Testis (tissue), 3 donors: Measurements from ENCODE around the gene ANAPC13. TPM values are rescaled to one million over a fixed set of nuclear protein-coding genes. Genes with fewer than 3 reads are reported as not detected.

Source experiments
- DNase-seq: peaks from one replicate; pipeline ENCODE4 v3.0.0-alpha.2; 2019
- H3K27ac ChIP-seq, 2 donors: fragments of 200-600 bp; sonication (generic); one replicate each; pipeline ENCODE4 v1.5.1; 2019
- H3K27me3 ChIP-seq: fragments of 200-600 bp; sonication (generic); one replicate; pipeline ENCODE4 v1.5.1; 2019
- H3K36me3 ChIP-seq: fragments of 200-600 bp; sonication (generic); one replicate; pipeline ENCODE4 v1.5.1; 2017; ENCODE audit warnings: low read depth; ENCODE audit errors: missing control alignments
- H3K4me1 ChIP-seq: fragments of 200-600 bp; sonication (generic); one replicate; pipeline ENCODE4 v1.5.1; 2019
- H3K4me3 ChIP-seq, 2 donors: fragments of 200-600 bp; sonication (generic); one replicate each; pipeline ENCODE4 v1.5.1; 2017 to 2019
- H3K9me3 ChIP-seq: fragments of 200-600 bp; sonication (generic); one replicate; pipeline ENCODE4 v1.5.1; 2017
- CTCF ChIP-seq, 3 experiments: fragments of 450-650 bp in 2 of 3; fragments of 200-600 bp in 1 of 3; sonication (generic) in 1 of 3; IDR thresholded peaks; one replicate each; pipeline ENCODE4 v1.5.1; 2016 to 2019; ENCODE audit warnings: antibody characterized with exemption in 3 of 3, mild to moderate bottlenecking in 2 of 3, moderate library complexity in 1 of 3
- POLR2A ChIP-seq: fragments of 450-650 bp; IDR thresholded peaks from one replicate; pipeline ENCODE4 v1.6.1; 2017; ENCODE audit warnings: antibody characterized with exemption, mild to moderate bottlenecking, moderate library complexity
- WGBS, 2 donors: methylation state at CpG; one replicate each; pipeline ENCODE4 v1.1.5; 2018; 5-methylcytosine and 5-hydroxymethylcytosine counted together
- intact Hi-C: fragments of 100-400 bp; cut with DNase I; formaldehyde crosslinking; loops from one replicate; pipeline ENCODE4 v1.15.1; 2023; ENCODE audit warnings: low total_unique reads
- polyA plus RNA-seq: library from polyadenylated mRNA; stranded (reverse); fragments of 350-450 nt; fragmentation: Illumina TruSeq; extraction: RNeasy Lipid Tissue Mini Kit (QIAGEN cat#74804); gene quantifications from one replicate; pipeline ENCODE4 v1.2.3, GENCODE V29; 2014; ENCODE audit warnings: low read depth, low replicate concordance; ENCODE audit not compliant: insufficient read depth
- total RNA-seq, 2 donors: library from RNA; depleted of rRNA; stranded (reverse); fragments of >200 nt; gene quantifications; one replicate each; pipeline ENCODE4 v1.2.3, GENCODE V29; 2016

Gene ANAPC13
- total and polyA plus RNA-seq, 3 donors from 2014 or later = 47.8 to 65.6 (median 50.5) TPM

- no peak for TF ChIP-seq CTCF (IDR thresholded peaks at IDR 0.05)
- no peak for TF ChIP-seq POLR2A
- Histone ChIP-seq H3K36me3 (no peaks in the 10 kb centered on the region), H3K27me3 (no peaks in the 10 kb centered on the region), H3K4me3 (no peak overlapping the region), H3K4me1 (peaks cover 9% of the 10 kb centered on the region), H3K9me3 (no peaks in the 10 kb centered on the region), H3K27ac (no peak overlapping the region)
- DNase-seq = no peak
- intact Hi-C loops = no loop called here
- 86 to 89% methylated on average over 9 of the region's 9 CpGs for WGBS, 2 donors
Observed at GRCh38 chr3:134457376-134458074, 28.3 kb downstream of the ANAPC13 start.

GRCh38 chr3:134453631-134454030 is 32.2 kb downstream of the ANAPC13 start:
- intact Hi-C loops = no loop called here
- 67 to 71% methylated on average over 6 of the region's 6 CpGs for WGBS, 2 donors
- DNase-seq = no peak

GRCh38 chr3:134449951-134450350 is 35.8 kb downstream of the ANAPC13 start:
- WGBS, 2 donors = 78 to 79% methylated on average over 3 of the region's 3 CpGs
- no peak overlapping the region for H3K27ac ChIP-seq
- intact Hi-C loops = no loop called here

More at GRCh38 chr3:134453631-134454030, 32.2 kb downstream of the ANAPC13 start:
- Histone ChIP-seq H3K4me1 (no peaks in the 10 kb centered on the region), H3K4me3 (no peak overlapping the region), H3K27me3 (no peaks in the 10 kb centered on the region), H3K27ac (no peak overlapping the region), H3K9me3 (no peaks in the 10 kb centered on the region), H3K36me3 (no peaks in the 10 kb centered on the region)
- TF ChIP-seq POLR2A (no peak), CTCF (IDR thresholded peaks at IDR 0.05) (no peak)

GRCh38 chr3:134449277-134449676 is 36.5 kb downstream of the ANAPC13 start:
- 83 to 85% methylated on average over 2 of the region's 2 CpGs for WGBS, 2 donors
- Histone ChIP-seq H3K27me3 (no peaks in the 10 kb centered on the region), H3K4me3 (no peak overlapping the region), H3K4me1 (no peaks in the 10 kb centered on the region), H3K36me3 (no peaks in the 10 kb centered on the region), H3K27ac (no peak overlapping the region), H3K9me3 (no peaks in the 10 kb centered on the region)
- intact Hi-C loops = no loop called here
- TF ChIP-seq CTCF (IDR thresholded peaks at IDR 0.05) (peak in 1 of 3 experiments; percentile 25), POLR2A (no peak)
- DNase-seq = peak; percentile 26

More at GRCh38 chr3:134449951-134450350, 35.8 kb downstream of the ANAPC13 start:
- no peak overlapping the region for H3K4me3 ChIP-seq
- no peak for DNase-seq
- no peaks in the 10 kb centered on the region for H3K9me3 ChIP-seq
- H3K4me1 ChIP-seq = no peaks in the 10 kb centered on the region
- no peak for TF ChIP-seq CTCF (IDR thresholded peaks at IDR 0.05)
- TF ChIP-seq POLR2A = no peak
- no peaks in the 10 kb centered on the region for H3K36me3 ChIP-seq
- H3K27me3 ChIP-seq = no peaks in the 10 kb centered on the region

- no peaks in the 10 kb centered on the region for H3K9me3 ChIP-seq
- no peak overlapping the region for H3K4me3 ChIP-seq
- TF ChIP-seq CTCF (IDR thresholded peaks at IDR 0.05) = no peak
- TF ChIP-seq POLR2A = no peak
- H3K27ac ChIP-seq = no peak overlapping the region
- no peak for DNase-seq
- no peaks in the 10 kb centered on the region for H3K4me1 ChIP-seq
- intact Hi-C loops = no loop called here
- H3K27me3 ChIP-seq = no peaks in the 10 kb centered on the region
- no peaks in the 10 kb centered on the region for H3K36me3 ChIP-seq
- 91 to 94% methylated on average over 5 of the region's 5 CpGs for WGBS, 2 donors
Observed at GRCh38 chr3:134448664-134449063, 37.1 kb downstream of the ANAPC13 start.
